Keratinocyte (primary cell): ENCODE results near the gene MYO7B. TPM values are rescaled to one million over a fixed set of nuclear protein-coding genes. Genes with fewer than 3 reads are reported as not detected.

Source experiments
- DNase-seq: peaks from one replicate; pipeline ENCODE4 v3.0.0-alpha.2; 2011; ENCODE audit warnings: low read depth, missing footprints, low spot score
- FAIRE-seq: peaks from 2 replicates; lab custom pipeline; 2011; peaks lifted over from hg19 to GRCh38; lab: Jason Lieb, UNC
- H2AFZ ChIP-seq: 2 replicates; pipeline ENCODE4 v1.6.0; 2012; ENCODE audit warnings: low read length, control low read depth, inconsistent platforms; ENCODE audit not compliant: control insufficient read depth
- H3K27ac ChIP-seq: 2 replicates; pipeline ENCODE4 v1.5.1; 2011; ENCODE audit warnings: low read length; ENCODE audit not compliant: control insufficient read depth, insufficient read depth
- H3K27me3 ChIP-seq: 3 replicates; pipeline ENCODE4 v1.6.0; 2011; ENCODE audit warnings: low read length; ENCODE audit not compliant: control insufficient read depth, insufficient read depth; ENCODE audit errors: extremely low read depth
- H3K36me3 ChIP-seq, 2 experiments: 2 replicates in 1 of 2; 3 replicates in 1 of 2; pipeline ENCODE4 v1.5.1; 2011; ENCODE audit warnings: low read length in 2 of 2, mild to moderate bottlenecking in 1 of 2; ENCODE audit not compliant: control insufficient read depth in 2 of 2, insufficient read depth in 2 of 2; ENCODE audit errors: extremely low read depth in 1 of 2
- H3K4me1 ChIP-seq: 3 replicates; pipeline ENCODE4 v1.5.1; 2011; ENCODE audit warnings: low read length; ENCODE audit not compliant: control insufficient read depth, insufficient read depth; ENCODE audit errors: extremely low read depth
- H3K4me2 ChIP-seq: 3 replicates; pipeline ENCODE4 v1.6.0; 2011; ENCODE audit warnings: low read depth, low read length; ENCODE audit not compliant: control insufficient read depth, insufficient read depth; ENCODE audit errors: extremely low read depth
- H3K4me3 ChIP-seq, 3 experiments: fragments of 200-600 bp in 1 of 3; sonication (generic) in 1 of 3; 2 replicates in 2 of 3; 3 replicates in 1 of 3; pipeline ENCODE4 v1.5.1; 2011 to 2016; ENCODE audit warnings: low read length in 3 of 3, mild to moderate bottlenecking in 3 of 3, control low read depth in 2 of 3, inconsistent platforms in 1 of 3, low read depth in 1 of 3, mixed read lengths in 1 of 3, mixed run types in 1 of 3, moderate library complexity in 1 of 3; ENCODE audit not compliant: control insufficient read depth in 2 of 3, insufficient read depth in 2 of 3; ENCODE audit errors: extremely low read depth in 1 of 3
- H3K79me2 ChIP-seq: 2 replicates; pipeline ENCODE4 v1.6.0; 2012; ENCODE audit warnings: low read length; ENCODE audit not compliant: control insufficient read depth, insufficient read depth
- H3K9ac ChIP-seq: 3 replicates; pipeline ENCODE4 v1.6.0; 2011; ENCODE audit warnings: low read length; ENCODE audit not compliant: control insufficient read depth, insufficient read depth; ENCODE audit errors: extremely low read depth
- H3K9me1 ChIP-seq: 3 replicates; pipeline ENCODE4 v1.6.0; 2011; ENCODE audit warnings: low read length; ENCODE audit not compliant: control insufficient read depth, insufficient read depth; ENCODE audit errors: extremely low read depth
- H3K9me3 ChIP-seq: 2 replicates; pipeline ENCODE4 v1.5.1; 2012; ENCODE audit warnings: low read depth, low read length; ENCODE audit not compliant: control insufficient read depth
- H4K20me1 ChIP-seq: 3 replicates; pipeline ENCODE4 v1.6.0; 2011; ENCODE audit warnings: low read length; ENCODE audit not compliant: control insufficient read depth, insufficient read depth; ENCODE audit errors: extremely low read depth
- CTCF ChIP-seq, 3 experiments: IDR thresholded peaks in 1 of 3; conservative IDR thresholded peaks in 1 of 3; optimal IDR thresholded peaks in 1 of 3; 2 replicates in 2 of 3; 3 replicates in 1 of 3; pipeline versions ENCODE3 to v1.5.1; 2011; ENCODE audit warnings: low read length in 3 of 3, mild to moderate bottlenecking in 3 of 3, moderate library complexity in 2 of 3, control low read depth in 1 of 3, inconsistent platforms in 1 of 3; ENCODE audit not compliant: insufficient read depth in 2 of 3; ENCODE audit errors: extremely low read depth in 1 of 3
- EZH2 ChIP-seq: IDR thresholded peaks from one replicate; pipeline ENCODE4 v1.6.1; 2012; ENCODE audit warnings: inconsistent platforms, mild to moderate bottlenecking, low read length, moderate library complexity
- dilution Hi-C: fragments of 300-500 bp; cut with MboI; formaldehyde crosslinking; loops from one replicate; pipeline ENCODE4 v1.7.0; 2020; ENCODE audit warnings: low sequenced_read_pairs; ENCODE audit not compliant: extremely low pct_ligation_motif_present
- polyA plus RNA-seq, 5 experiments: library from polyadenylated mRNA; depleted of rRNA in 3 of 5; stranded (reverse) in 3 of 5; stranded (forward) in 1 of 5; unstranded in 1 of 5; fragments of >200 nt; gene quantifications; 1 replicate in 1 of 5; 2 replicates in 3 of 5; 3 replicates in 1 of 5; pipeline versions ENCODE4 v1.2.1 to v1.2.3, GENCODE V29; 2011 to 2012; ENCODE audit warnings: missing spikeins in 2 of 5, low read depth in 1 of 5, low replicate concordance in 1 of 5

The MYO7B gene
- polyA plus RNA-seq, 1 donor (not counting 4 experiments of a cell fraction or from before 2014, with no cell fraction given): not detected

GRCh38 chr2:127552336-127552735 is 16.9 kb downstream of the MYO7B start:
- peaks cover 10% of the 10 kb centered on the region for H3K27me3 ChIP-seq
- no peak overlapping the region for H2AFZ ChIP-seq
- DNase-seq (no peak), FAIRE-seq (no peak)
- no peaks in the 10 kb centered on the region for H3K9me3 ChIP-seq
- dilution Hi-C loops: no loop called here
- TF ChIP-seq CTCF (optimal IDR thresholded peaks at IDR 0.05 in 1 of 3, IDR thresholded peaks at IDR 0.05 in 1 of 3, conservative IDR thresholded peaks at IDR 0.05 in 1 of 3; ENCODE audit: extremely low read depth in 1 of 3, insufficient read depth in 2 of 3, low read length in 3 of 3) (no peak), EZH2 (no peak)
- no peak overlapping the region for H3K4me2 ChIP-seq
- no peaks in the 10 kb centered on the region for H3K79me2 ChIP-seq
- H3K36me3 ChIP-seq: no peaks in the 10 kb centered on the region
- H4K20me1 ChIP-seq: no peaks in the 10 kb centered on the region
- H3K27ac ChIP-seq: no peak overlapping the region
- no peaks in the 10 kb centered on the region for H3K4me1 ChIP-seq
- H3K9me1 ChIP-seq: no peaks in the 10 kb centered on the region
- H3K9ac ChIP-seq: no peak overlapping the region
- no peak overlapping the region for H3K4me3 ChIP-seq

- Histone ChIP-seq H3K79me2 (no peaks in the 10 kb centered on the region), H3K27ac (no peak overlapping the region), H3K4me2 (no peak overlapping the region), H2AFZ (no peak overlapping the region), H3K9me3 (no peaks in the 10 kb centered on the region), H3K9me1 (no peaks in the 10 kb centered on the region), H3K9ac (no peak overlapping the region), H3K4me1 (no peaks in the 10 kb centered on the region), H3K36me3 (no peaks in the 10 kb centered on the region), H3K27me3 (peaks cover 10% of the 10 kb centered on the region), H3K4me3 (no peak overlapping the region), H4K20me1 (no peaks in the 10 kb centered on the region)
- TF ChIP-seq EZH2 (no peak), CTCF (optimal IDR thresholded peaks at IDR 0.05 in 1 of 3, IDR thresholded peaks at IDR 0.05 in 1 of 3, conservative IDR thresholded peaks at IDR 0.05 in 1 of 3; ENCODE audit: extremely low read depth in 1 of 3, insufficient read depth in 2 of 3, low read length in 3 of 3) (no peak)
- dilution Hi-C loops: no loop called here
- FAIRE-seq (no peak), DNase-seq (no peak)
These were observed 17.4 kb downstream of the MYO7B start for GRCh38 chr2:127552846-127553245.
